Keratinocyte (primary cell): Measurements from ENCODE around the gene IL1RAPL1. TPM values are rescaled to one million over a fixed set of nuclear protein-coding genes. Genes with fewer than 3 reads are reported as not detected.

Experiments
- DNase-seq: peaks from one replicate; pipeline ENCODE4 v3.0.0-alpha.2; 2011; ENCODE audit warnings: low read depth, missing footprints, low spot score
- FAIRE-seq: peaks from 2 replicates; lab custom pipeline; 2011; peaks lifted over from hg19 to GRCh38; lab: Jason Lieb, UNC
- H2AFZ ChIP-seq: 2 replicates; pipeline ENCODE4 v1.6.0; 2012; ENCODE audit warnings: low read length, control low read depth, inconsistent platforms; ENCODE audit not compliant: control insufficient read depth
- H3K27ac ChIP-seq: 2 replicates; pipeline ENCODE4 v1.5.1; 2011; ENCODE audit warnings: low read length; ENCODE audit not compliant: control insufficient read depth, insufficient read depth
- H3K27me3 ChIP-seq: 3 replicates; pipeline ENCODE4 v1.6.0; 2011; ENCODE audit warnings: low read length; ENCODE audit not compliant: control insufficient read depth, insufficient read depth; ENCODE audit errors: extremely low read depth
- H3K36me3 ChIP-seq, 2 experiments: 2 replicates in 1 of 2; 3 replicates in 1 of 2; pipeline ENCODE4 v1.5.1; 2011; ENCODE audit warnings: low read length in 2 of 2, mild to moderate bottlenecking in 1 of 2; ENCODE audit not compliant: control insufficient read depth in 2 of 2, insufficient read depth in 2 of 2; ENCODE audit errors: extremely low read depth in 1 of 2
- H3K4me1 ChIP-seq: 3 replicates; pipeline ENCODE4 v1.5.1; 2011; ENCODE audit warnings: low read length; ENCODE audit not compliant: control insufficient read depth, insufficient read depth; ENCODE audit errors: extremely low read depth
- H3K4me2 ChIP-seq: 3 replicates; pipeline ENCODE4 v1.6.0; 2011; ENCODE audit warnings: low read depth, low read length; ENCODE audit not compliant: control insufficient read depth, insufficient read depth; ENCODE audit errors: extremely low read depth
- H3K4me3 ChIP-seq, 3 experiments: fragments of 200-600 bp in 1 of 3; sonication (generic) in 1 of 3; 2 replicates in 2 of 3; 3 replicates in 1 of 3; pipeline ENCODE4 v1.5.1; 2011 to 2016; ENCODE audit warnings: low read length in 3 of 3, mild to moderate bottlenecking in 3 of 3, control low read depth in 2 of 3, inconsistent platforms in 1 of 3, low read depth in 1 of 3, mixed read lengths in 1 of 3, mixed run types in 1 of 3, moderate library complexity in 1 of 3; ENCODE audit not compliant: control insufficient read depth in 2 of 3, insufficient read depth in 2 of 3; ENCODE audit errors: extremely low read depth in 1 of 3
- H3K79me2 ChIP-seq: 2 replicates; pipeline ENCODE4 v1.6.0; 2012; ENCODE audit warnings: low read length; ENCODE audit not compliant: control insufficient read depth, insufficient read depth
- H3K9ac ChIP-seq: 3 replicates; pipeline ENCODE4 v1.6.0; 2011; ENCODE audit warnings: low read length; ENCODE audit not compliant: control insufficient read depth, insufficient read depth; ENCODE audit errors: extremely low read depth
- H3K9me1 ChIP-seq: 3 replicates; pipeline ENCODE4 v1.6.0; 2011; ENCODE audit warnings: low read length; ENCODE audit not compliant: control insufficient read depth, insufficient read depth; ENCODE audit errors: extremely low read depth
- H3K9me3 ChIP-seq: 2 replicates; pipeline ENCODE4 v1.5.1; 2012; ENCODE audit warnings: low read depth, low read length; ENCODE audit not compliant: control insufficient read depth
- H4K20me1 ChIP-seq: 3 replicates; pipeline ENCODE4 v1.6.0; 2011; ENCODE audit warnings: low read length; ENCODE audit not compliant: control insufficient read depth, insufficient read depth; ENCODE audit errors: extremely low read depth
- CTCF ChIP-seq, 3 experiments: IDR thresholded peaks in 1 of 3; conservative IDR thresholded peaks in 1 of 3; optimal IDR thresholded peaks in 1 of 3; 2 replicates in 2 of 3; 3 replicates in 1 of 3; pipeline versions ENCODE3 to v1.5.1; 2011; ENCODE audit warnings: low read length in 3 of 3, mild to moderate bottlenecking in 3 of 3, moderate library complexity in 2 of 3, control low read depth in 1 of 3, inconsistent platforms in 1 of 3; ENCODE audit not compliant: insufficient read depth in 2 of 3; ENCODE audit errors: extremely low read depth in 1 of 3
- EZH2 ChIP-seq: IDR thresholded peaks from one replicate; pipeline ENCODE4 v1.6.1; 2012; ENCODE audit warnings: inconsistent platforms, mild to moderate bottlenecking, low read length, moderate library complexity
- dilution Hi-C: fragments of 300-500 bp; cut with MboI; formaldehyde crosslinking; loops from one replicate; pipeline ENCODE4 v1.7.0; 2020; ENCODE audit warnings: low sequenced_read_pairs; ENCODE audit not compliant: extremely low pct_ligation_motif_present
- polyA plus RNA-seq, 5 experiments: library from polyadenylated mRNA; depleted of rRNA in 3 of 5; stranded (reverse) in 3 of 5; stranded (forward) in 1 of 5; unstranded in 1 of 5; fragments of >200 nt; gene quantifications; 1 replicate in 1 of 5; 2 replicates in 3 of 5; 3 replicates in 1 of 5; pipeline versions ENCODE4 v1.2.1 to v1.2.3, GENCODE V29; 2011 to 2012; ENCODE audit warnings: missing spikeins in 2 of 5, low read depth in 1 of 5, low replicate concordance in 1 of 5

IL1RAPL1 gene
- polyA plus RNA-seq, 1 donor (not counting 4 experiments of a cell fraction or from before 2014, with no cell fraction given), result 2.8 TPM

GRCh38 chrX:29023207-29023606 lies 436.0 kb downstream of the IL1RAPL1 start:
- Histone ChIP-seq H3K4me2 (no peak overlapping the region), H3K4me1 (no peaks in the 10 kb centered on the region), H3K9me1 (no peaks in the 10 kb centered on the region), H3K4me3 (no peak overlapping the region), H3K79me2 (no peaks in the 10 kb centered on the region), H3K36me3 (no peaks in the 10 kb centered on the region), H2AFZ (no peak overlapping the region), H4K20me1 (no peaks in the 10 kb centered on the region), H3K9me3 (no peaks in the 10 kb centered on the region), H3K27ac (no peak overlapping the region), H3K9ac (no peak overlapping the region), H3K27me3 (no peaks in the 10 kb centered on the region)
- no peak for FAIRE-seq
- no peak for TF ChIP-seq EZH2
- no peak for TF ChIP-seq CTCF (optimal IDR thresholded peaks at IDR 0.05 in 1 of 3, IDR thresholded peaks at IDR 0.05 in 1 of 3, conservative IDR thresholded peaks at IDR 0.05 in 1 of 3; ENCODE audit: extremely low read depth in 1 of 3, insufficient read depth in 2 of 3, low read length in 3 of 3)
- DNase-seq, result no peak
- dilution Hi-C loops, result no loop called here

- H3K9ac ChIP-seq, result no peak overlapping the region
- dilution Hi-C loops, result no loop called here
- H3K4me1 ChIP-seq, result no peaks in the 10 kb centered on the region
- H3K36me3 ChIP-seq, result no peaks in the 10 kb centered on the region
- H3K9me1 ChIP-seq, result no peaks in the 10 kb centered on the region
- H4K20me1 ChIP-seq, result no peaks in the 10 kb centered on the region
- no peak overlapping the region for H2AFZ ChIP-seq
- FAIRE-seq (no peak), DNase-seq (peak; percentile 7)
- H3K27ac ChIP-seq, result no peak overlapping the region
- no peaks in the 10 kb centered on the region for H3K79me2 ChIP-seq
- no peaks in the 10 kb centered on the region for H3K27me3 ChIP-seq
- no peak overlapping the region for H3K4me2 ChIP-seq
- no peak for TF ChIP-seq EZH2
- no peak for TF ChIP-seq CTCF (optimal IDR thresholded peaks at IDR 0.05 in 1 of 3, IDR thresholded peaks at IDR 0.05 in 1 of 3, conservative IDR thresholded peaks at IDR 0.05 in 1 of 3; ENCODE audit: extremely low read depth in 1 of 3, insufficient read depth in 2 of 3, low read length in 3 of 3)
- no peak overlapping the region for H3K4me3 ChIP-seq
- no peaks in the 10 kb centered on the region for H3K9me3 ChIP-seq
Measured at GRCh38 chrX:29024871-29025270, 437.6 kb downstream of the IL1RAPL1 start.
